LNCaP clone FGC (cell line): Measurements from ENCODE around the gene TREM2.
"Not testable (repeated sequence)": the region's sequence is repeated elsewhere in the genome, so short reads cannot be mapped to it uniquely, and the experiment has no call there.

Experiments
- DNase-seq: peaks from one replicate; pipeline ENCODE4 v3.0.0-alpha.2; 2011; ENCODE audit warnings: low read depth
- H3K4me3 ChIP-seq: 2 replicates; pipeline ENCODE4 v1.5.1; 2011; ENCODE audit warnings: mild to moderate bottlenecking, low read depth, low read length, control low read depth
- TF ChIP-seq, protein P1 (sequence below): IDR thresholded peaks from 2 replicates; pipeline ENCODE4 v1.5.1; 2012; ENCODE audit warnings: mild to moderate bottlenecking; ENCODE audit not compliant: control insufficient read depth, insufficient read depth; ENCODE audit errors: extremely low read depth

The TREM2 gene

DNA sequence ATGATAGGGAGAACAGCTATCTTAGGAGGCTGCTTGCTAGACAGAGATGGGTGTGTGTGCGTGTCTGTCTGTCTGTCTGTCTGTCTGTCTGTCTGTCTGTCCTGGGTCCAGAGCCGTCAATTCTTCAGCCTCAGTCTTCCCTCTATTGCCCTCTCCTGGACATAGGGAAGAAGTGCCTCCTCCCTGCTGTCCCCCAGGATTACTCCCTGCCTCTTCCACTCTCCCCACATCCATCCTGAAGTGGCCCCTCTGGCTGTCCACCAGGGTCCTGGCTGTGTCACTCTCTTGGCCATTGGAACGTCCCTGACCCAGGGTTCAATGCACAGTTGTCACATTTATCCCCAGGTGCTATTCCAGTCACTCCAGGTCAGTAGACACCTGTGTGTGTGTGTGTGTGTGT is 27.9 kb upstream of the TREM2 start:
- TF ChIP-seq, protein P1, sequence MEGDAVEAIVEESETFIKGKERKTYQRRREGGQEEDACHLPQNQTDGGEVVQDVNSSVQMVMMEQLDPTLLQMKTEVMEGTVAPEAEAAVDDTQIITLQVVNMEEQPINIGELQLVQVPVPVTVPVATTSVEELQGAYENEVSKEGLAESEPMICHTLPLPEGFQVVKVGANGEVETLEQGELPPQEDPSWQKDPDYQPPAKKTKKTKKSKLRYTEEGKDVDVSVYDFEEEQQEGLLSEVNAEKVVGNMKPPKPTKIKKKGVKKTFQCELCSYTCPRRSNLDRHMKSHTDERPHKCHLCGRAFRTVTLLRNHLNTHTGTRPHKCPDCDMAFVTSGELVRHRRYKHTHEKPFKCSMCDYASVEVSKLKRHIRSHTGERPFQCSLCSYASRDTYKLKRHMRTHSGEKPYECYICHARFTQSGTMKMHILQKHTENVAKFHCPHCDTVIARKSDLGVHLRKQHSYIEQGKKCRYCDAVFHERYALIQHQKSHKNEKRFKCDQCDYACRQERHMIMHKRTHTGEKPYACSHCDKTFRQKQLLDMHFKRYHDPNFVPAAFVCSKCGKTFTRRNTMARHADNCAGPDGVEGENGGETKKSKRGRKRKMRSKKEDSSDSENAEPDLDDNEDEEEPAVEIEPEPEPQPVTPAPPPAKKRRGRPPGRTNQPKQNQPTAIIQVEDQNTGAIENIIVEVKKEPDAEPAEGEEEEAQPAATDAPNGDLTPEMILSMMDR: no peak
- no peak overlapping the region for H3K4me3 ChIP-seq
- DNase-seq: no peak

DNA sequence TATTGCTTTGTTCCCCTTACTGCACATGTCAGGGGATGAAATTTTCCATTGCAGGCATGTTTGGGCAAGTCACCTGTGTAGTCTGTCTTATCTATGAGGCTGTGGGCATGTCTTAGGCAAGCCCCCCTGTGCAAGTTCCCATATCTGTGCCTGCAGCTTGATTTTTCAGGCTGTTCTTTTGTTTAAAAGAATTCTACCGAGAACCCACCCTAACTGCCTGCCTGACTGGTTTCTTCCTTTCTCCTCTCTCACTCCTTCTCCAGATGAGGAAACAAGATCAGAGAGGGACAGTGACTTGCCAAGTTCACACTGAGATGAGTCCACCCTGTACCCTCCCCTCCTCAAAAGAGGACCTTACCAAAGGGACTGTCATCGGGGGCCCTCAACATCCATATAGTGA is 27.1 kb upstream of the TREM2 start:
- no peak overlapping the region for H3K4me3 ChIP-seq
- DNase-seq: no peak
- TF ChIP-seq, protein P1: no peak

DNA sequence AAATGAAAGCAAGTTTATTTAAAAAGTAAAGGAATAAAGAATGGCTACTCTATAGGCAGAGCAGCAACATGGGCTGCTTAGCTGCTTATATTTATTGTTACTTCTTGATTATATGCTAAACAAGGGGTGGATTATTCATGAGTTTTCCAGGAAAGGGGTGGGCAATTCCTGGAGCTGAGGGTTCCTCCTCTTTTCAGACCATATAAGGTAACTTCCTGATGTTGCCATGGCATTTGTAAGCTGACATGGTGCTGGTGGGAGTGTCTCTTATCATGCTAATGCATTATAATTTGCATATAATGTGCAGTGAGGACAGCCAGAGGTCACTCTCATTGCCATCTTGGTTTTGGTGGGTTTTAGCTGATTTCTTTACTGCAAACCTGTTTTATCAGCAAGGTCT is 26.1 kb upstream of the TREM2 start:
- not testable (repeated sequence) for H3K4me3 ChIP-seq, DNase-seq

DNA sequence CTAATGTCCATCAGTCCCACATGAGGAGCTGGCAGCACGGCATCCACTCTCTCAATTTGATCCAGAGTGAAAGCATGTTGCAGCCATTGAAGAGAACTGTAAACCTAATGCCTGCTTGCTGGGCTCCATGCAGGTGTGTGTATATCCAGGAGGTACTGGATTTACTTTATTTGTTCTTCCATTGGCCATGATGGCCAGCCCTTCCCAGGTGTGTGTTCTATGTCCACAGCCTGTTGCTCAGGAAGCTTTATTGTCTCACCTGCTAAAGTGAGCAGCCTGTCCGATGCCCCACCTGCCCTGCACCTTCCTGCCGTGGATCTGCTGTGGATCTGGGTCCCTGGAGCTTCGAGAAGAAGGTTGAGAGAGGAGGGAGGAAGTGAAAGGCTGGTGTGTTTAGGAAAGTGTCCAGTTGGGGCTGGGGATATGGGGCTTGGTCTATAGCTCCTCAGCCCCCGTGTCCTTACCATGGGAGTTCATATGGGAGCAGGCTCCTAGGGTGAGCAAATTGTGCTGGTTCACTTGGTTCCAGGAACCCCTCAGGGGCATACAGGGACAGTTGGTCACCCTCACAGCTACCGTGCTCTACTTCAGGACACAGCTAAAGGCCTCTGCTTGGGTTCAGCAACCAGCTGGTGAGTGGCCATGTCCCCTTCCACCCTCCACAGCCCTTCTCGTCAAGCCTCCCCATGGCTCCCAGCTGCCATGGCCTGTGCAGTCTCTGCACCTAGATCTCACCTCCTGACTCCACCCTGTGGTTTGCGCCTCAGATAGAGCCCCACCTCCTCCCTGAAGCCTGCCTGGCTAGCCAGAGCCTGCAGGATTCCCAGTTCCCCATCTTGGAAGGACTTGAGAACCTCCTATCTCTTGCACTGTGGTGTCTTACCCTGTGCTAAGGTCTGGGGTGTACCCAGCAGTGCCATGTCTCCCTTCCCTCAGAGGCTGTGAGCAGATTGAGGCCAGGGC is 25.3 kb upstream of the TREM2 start:
- no peak for DNase-seq
- TF ChIP-seq, protein P1: no peak
- H3K4me3 ChIP-seq: no peak overlapping the region

DNA sequence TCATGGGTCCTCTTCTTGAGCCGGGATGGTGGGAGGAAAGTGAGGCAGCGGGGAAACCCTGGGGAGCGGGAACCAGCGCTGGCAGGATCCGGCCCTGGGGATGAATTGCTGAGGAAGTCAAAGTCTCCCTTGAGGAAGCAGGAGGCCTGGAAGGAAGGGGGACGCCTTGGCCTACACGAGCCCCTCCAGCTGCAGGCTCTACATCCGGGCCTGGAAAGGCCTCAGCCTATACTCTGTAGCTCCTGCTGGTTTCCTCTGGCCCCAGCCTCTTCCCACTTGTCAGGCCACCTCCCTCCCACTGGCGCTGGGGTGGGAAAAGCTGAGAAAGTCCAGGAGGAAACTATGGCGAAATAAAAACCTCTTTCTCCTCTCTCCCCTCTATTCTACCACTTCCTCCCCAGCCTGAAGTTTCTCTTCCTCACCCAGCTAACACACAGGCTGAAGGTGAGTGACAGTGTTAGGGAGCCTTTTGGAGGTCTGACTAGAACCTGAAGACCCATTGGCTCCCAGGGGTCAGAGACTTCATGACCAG is 23.2 kb upstream of the TREM2 start:
- TF ChIP-seq, protein P1: no peak
- DNase-seq: no peak
- no peak overlapping the region for H3K4me3 ChIP-seq

DNA sequence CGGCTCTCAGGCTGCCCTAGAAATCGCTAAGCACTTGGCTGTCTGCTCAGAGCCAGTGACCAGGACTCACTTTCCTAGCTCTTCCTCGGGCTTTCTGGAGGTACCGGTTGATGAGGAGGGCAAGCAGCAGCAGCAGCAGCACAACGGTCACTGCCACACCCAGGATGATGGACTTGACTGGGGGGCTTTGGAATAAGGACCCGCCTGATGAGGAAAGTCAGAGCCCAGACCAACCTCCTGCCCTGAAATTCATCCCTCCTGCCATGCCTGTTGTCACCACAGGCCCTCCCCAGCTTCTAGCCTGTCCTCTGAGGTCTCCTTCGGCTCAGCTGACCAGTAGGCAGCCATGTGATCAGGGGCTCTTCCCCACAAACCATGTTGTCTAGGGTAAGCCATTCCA is 21.8 kb upstream of the TREM2 start:
- no peak for DNase-seq
- H3K4me3 ChIP-seq: no peak overlapping the region
- TF ChIP-seq, protein P1: no peak

DNA sequence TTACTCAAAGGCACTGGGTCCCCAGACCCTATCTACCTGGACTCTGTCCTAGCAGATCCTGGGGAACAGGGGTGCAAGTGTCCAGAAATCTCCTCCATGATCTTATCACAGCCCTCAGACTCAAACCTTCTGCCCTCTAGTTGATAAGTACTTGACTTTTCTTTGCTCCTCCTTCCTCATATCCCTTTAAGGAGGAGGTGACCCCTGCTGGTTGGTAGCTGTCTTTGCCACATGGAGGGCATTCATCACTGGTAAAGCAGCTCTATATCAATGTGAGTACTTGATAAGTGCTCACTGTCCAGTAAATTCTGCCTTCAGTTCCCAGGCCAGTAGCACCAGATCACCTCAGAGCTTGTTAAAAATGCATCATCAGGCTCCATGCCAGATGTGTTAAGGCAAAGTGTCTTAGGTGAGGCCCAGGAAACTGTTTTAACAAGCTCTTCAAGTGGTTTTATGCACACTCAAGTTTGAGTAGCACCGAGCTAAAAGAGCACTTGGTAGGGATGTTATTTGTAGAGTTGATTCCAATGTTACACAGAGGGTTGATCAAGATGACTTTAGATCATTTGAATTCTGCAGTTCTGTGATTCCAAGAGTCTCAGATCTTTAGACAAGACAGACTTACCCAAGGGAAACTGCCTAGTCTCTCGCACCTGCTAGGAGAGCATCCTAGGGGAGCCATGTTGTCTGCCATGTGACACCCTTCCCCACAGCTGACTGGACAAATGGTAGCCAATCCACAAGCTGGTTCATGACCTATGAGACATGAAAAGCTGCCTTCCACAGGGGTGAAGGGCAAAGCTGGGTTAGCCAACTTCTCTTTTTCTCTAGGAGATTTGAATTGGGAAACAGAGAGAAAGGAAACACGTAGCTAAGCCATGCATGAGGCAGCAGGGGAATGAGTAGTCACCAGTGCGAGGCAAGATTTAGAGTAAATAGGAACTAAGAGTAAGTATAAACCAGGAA is 19.4 kb upstream of the TREM2 start:
- TF ChIP-seq, protein P1: peak; percentile 89
- peak; percentile 58 for DNase-seq
- no peak overlapping the region for H3K4me3 ChIP-seq
